Lower leg skin (tissue), 3 donors: Measurements from ENCODE around the gene SERPINB4.

ENCODE experiments used
- POLR2A ChIP-seq, 2 donors: fragments of 450-650 bp; IDR thresholded peaks; one replicate each; pipeline ENCODE4 v1.6.1; 2016 to 2017; ENCODE audit warnings: antibody characterized with exemption in 2 of 2, mild to moderate bottlenecking in 1 of 2, moderate library complexity in 1 of 2
- TF ChIP-seq, protein P1 (sequence below), 3 donors: fragments of 450-650 bp; IDR thresholded peaks; one replicate each; pipeline ENCODE4 v1.5.1; 2016; ENCODE audit warnings: antibody characterized with exemption in 3 of 3, mild to moderate bottlenecking in 3 of 3, moderate library complexity in 2 of 3

GRCh38 chr18:63676526-63677323 lies 32.7 kb upstream of the SERPINB4 start:
- TF ChIP-seq, protein P1, sequence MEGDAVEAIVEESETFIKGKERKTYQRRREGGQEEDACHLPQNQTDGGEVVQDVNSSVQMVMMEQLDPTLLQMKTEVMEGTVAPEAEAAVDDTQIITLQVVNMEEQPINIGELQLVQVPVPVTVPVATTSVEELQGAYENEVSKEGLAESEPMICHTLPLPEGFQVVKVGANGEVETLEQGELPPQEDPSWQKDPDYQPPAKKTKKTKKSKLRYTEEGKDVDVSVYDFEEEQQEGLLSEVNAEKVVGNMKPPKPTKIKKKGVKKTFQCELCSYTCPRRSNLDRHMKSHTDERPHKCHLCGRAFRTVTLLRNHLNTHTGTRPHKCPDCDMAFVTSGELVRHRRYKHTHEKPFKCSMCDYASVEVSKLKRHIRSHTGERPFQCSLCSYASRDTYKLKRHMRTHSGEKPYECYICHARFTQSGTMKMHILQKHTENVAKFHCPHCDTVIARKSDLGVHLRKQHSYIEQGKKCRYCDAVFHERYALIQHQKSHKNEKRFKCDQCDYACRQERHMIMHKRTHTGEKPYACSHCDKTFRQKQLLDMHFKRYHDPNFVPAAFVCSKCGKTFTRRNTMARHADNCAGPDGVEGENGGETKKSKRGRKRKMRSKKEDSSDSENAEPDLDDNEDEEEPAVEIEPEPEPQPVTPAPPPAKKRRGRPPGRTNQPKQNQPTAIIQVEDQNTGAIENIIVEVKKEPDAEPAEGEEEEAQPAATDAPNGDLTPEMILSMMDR (IDR thresholded peaks at IDR 0.05) = no peak
- TF ChIP-seq POLR2A (IDR thresholded peaks at IDR 0.05) = no peak
